Panc1 (cell line): ENCODE data around the gene EXT2. TPM values are rescaled to one million over a fixed set of nuclear protein-coding genes. Genes with fewer than 3 reads are reported as not detected.

Source experiments
- ATAC-seq: fragments of 200-7000 bp; cut with Tn5 transposase; 2 replicates; pipeline ENCODE4 v1.9.1; 2020; ENCODE audit warnings: mild to moderate bottlenecking, moderate library complexity
- BruUV-seq: library from RNA; stranded (reverse); fragments of 400-500 nt; replicated peaks from 2 replicates; lab custom pipeline; 2021; lab: Mats Ljungman, UMichigan
- CTCF ChIA-PET: fragments of 300-600 bp; sonication (Branson Sonifier 250); formaldehyde crosslinking; loops from one replicate; lab custom pipeline; 2022; ENCODE audit warnings: antibody characterized with exemption; lab: Charles Lee
- POLR2A ChIA-PET: fragments of 300-600 bp; sonication (Branson Sonifier 250); formaldehyde crosslinking; loops from one replicate; lab custom pipeline; 2022; ENCODE audit warnings: antibody characterized with exemption; lab: Charles Lee
- DNase-seq: peaks from one replicate; pipeline ENCODE4 v3.0.0-alpha.2; 2010; ENCODE audit warnings: low read depth, low spot score
- H3K27ac ChIP-seq: 2 replicates; pipeline ENCODE4 v1.5.1; 2011; ENCODE audit warnings: mild to moderate bottlenecking, low read length, inconsistent platforms
- H3K27me3 ChIP-seq: fragments of 200-500 bp; sonication (Bioruptor generic); 2 replicates; pipeline ENCODE4 v1.6.0; 2014; ENCODE audit warnings: low read length, inconsistent platforms; ENCODE audit not compliant: control insufficient read depth, insufficient read depth
- H3K36me3 ChIP-seq: fragments of 200-500 bp; sonication (Bioruptor generic); 2 replicates; pipeline ENCODE4 v1.5.1; 2014; ENCODE audit warnings: inconsistent platforms, mild to moderate bottlenecking, low read length, moderate library complexity; ENCODE audit not compliant: control insufficient read depth, insufficient read depth
- H3K4me1 ChIP-seq: 2 replicates; pipeline ENCODE4 v1.5.1; 2011; ENCODE audit warnings: inconsistent platforms, mild to moderate bottlenecking, low read length, moderate library complexity; ENCODE audit not compliant: control insufficient read depth, insufficient read depth
- H3K4me3 ChIP-seq, 2 experiments: 2 replicates each; pipeline ENCODE4 v1.5.1; 2011 to 2012; ENCODE audit warnings: low read depth in 2 of 2, low read length in 2 of 2, mild to moderate bottlenecking in 2 of 2, inconsistent platforms in 1 of 2, moderate library complexity in 1 of 2
- H3K9me3 ChIP-seq: fragments of 200-500 bp; sonication (Bioruptor generic); 2 replicates; pipeline ENCODE4 v1.5.1; 2014; ENCODE audit warnings: low read depth, mild to moderate bottlenecking, inconsistent platforms, low read length, moderate library complexity; ENCODE audit not compliant: control insufficient read depth, insufficient read depth
- CTCF ChIP-seq: fragments of 450-650 bp; IDR thresholded peaks from 2 replicates; pipeline ENCODE4 v1.5.1; 2017; ENCODE audit warnings: mild to moderate bottlenecking
- POLR2AphosphoS5 ChIP-seq: IDR thresholded peaks from 2 replicates; pipeline ENCODE4 v1.6.1; 2012; ENCODE audit warnings: mild to moderate bottlenecking, low read depth, low read length, moderate library complexity
- REST ChIP-seq, 2 experiments: IDR thresholded peaks; 2 replicates each; pipeline ENCODE4 v1.6.1; 2011 to 2012; ENCODE audit warnings: low read depth in 2 of 2, control low read depth in 1 of 2, low read length in 1 of 2, mild to moderate bottlenecking in 1 of 2, moderate library complexity in 1 of 2; ENCODE audit not compliant: insufficient read depth in 1 of 2
- SIN3A ChIP-seq: IDR thresholded peaks from 2 replicates; pipeline ENCODE4 v1.6.1; 2012; ENCODE audit warnings: low read depth, mild to moderate bottlenecking, low read length, moderate library complexity, borderline replicate concordance; ENCODE audit not compliant: insufficient read depth
- TCF7L2 ChIP-seq: IDR thresholded peaks from 2 replicates; pipeline ENCODE4 v1.6.1; 2011; ENCODE audit warnings: mild to moderate bottlenecking, low read depth, low read length, inconsistent platforms
- in situ Hi-C: cut with HindIII; loops from 2 replicates; pipeline ENCODE4 v1.10.0; 2016; ENCODE audit warnings: low sequenced_read_pairs, low pct_unique_long_range_greater_than_20kb
- intact Hi-C: fragments of 100-400 bp; cut with micrococcal nuclease; formaldehyde crosslinking; loops from one replicate; pipeline ENCODE4 v1.10.0; 2022; ENCODE audit not compliant: unreplicated experiment
- total RNA-seq: library from RNA; stranded (reverse); gene quantifications from one replicate; pipeline ENCODE4 v1.2.1, GENCODE V29; 2021; ENCODE audit not compliant: unreplicated experiment

Gene EXT2
- total RNA-seq, 1 experiment from 2014 or later, result 57.5 TPM

GRCh38 chr11:44286911-44287310 is 191.4 kb downstream of the EXT2 start:
- in situ Hi-C loops, result no loop called here

GRCh38 chr11:44288133-44288526 is 192.7 kb downstream of the EXT2 start:
- no peak overlapping the region for H3K4me3 ChIP-seq
- POLR2A ChIA-PET, result no interaction called here
- in situ Hi-C loops (no loop called here), intact Hi-C loops (loop anchor here (10.0 kb wide), 1 partner anchor 153 kb away; no protein-coding TSS in a partner anchor)
- DNase-seq, result no peak
- no peak for TF ChIP-seq SIN3A
- TF ChIP-seq CTCF, result no peak
- TF ChIP-seq REST (IDR thresholded peaks at IDR 0.05; ENCODE audit: insufficient read depth in 1 of 2, low read depth in 2 of 2, low read length in 1 of 2), result no peak
- TF ChIP-seq POLR2AphosphoS5, result no peak
- no peak for TF ChIP-seq TCF7L2
- CTCF ChIA-PET, result no interaction called here
- H3K4me1 ChIP-seq, result peaks cover 4% of the 10 kb centered on the region
- no peaks in the 10 kb centered on the region for H3K9me3 ChIP-seq
- no peak overlapping the region for H3K27ac ChIP-seq
- BruUV-seq, result no TSS peak
- H3K36me3 ChIP-seq, result no peaks in the 10 kb centered on the region
- no peaks in the 10 kb centered on the region for H3K27me3 ChIP-seq
- ATAC-seq, result no peak

More at GRCh38 chr11:44286911-44287310, 191.4 kb downstream of the EXT2 start:
- ChIA-PET CTCF (no interaction called here), POLR2A (no interaction called here)
- Histone ChIP-seq H3K9me3 (no peaks in the 10 kb centered on the region), H3K27me3 (no peaks in the 10 kb centered on the region), H3K27ac (no peak overlapping the region), H3K4me1 (peaks cover 4% of the 10 kb centered on the region), H3K4me3 (no peak overlapping the region), H3K36me3 (no peaks in the 10 kb centered on the region)
- no peak for DNase-seq
- no TSS peak for BruUV-seq
- intact Hi-C loops, result loop anchor here (2.0 to 10.0 kb wide), 2 partner anchors 152 to 252 kb away; no protein-coding TSS in a partner anchor
- no peak for TF ChIP-seq TCF7L2
- TF ChIP-seq POLR2AphosphoS5, result no peak
- no peak for TF ChIP-seq SIN3A
- ATAC-seq, result no peak

GRCh38 chr11:44290208-44290607 is 194.7 kb downstream of the EXT2 start:
- CTCF ChIA-PET, result no interaction called here
- POLR2A ChIA-PET, result no interaction called here
- H3K27ac ChIP-seq, result no peak overlapping the region

More at GRCh38 chr11:44290208-44290607, 194.7 kb downstream of the EXT2 start:
- H3K4me1 ChIP-seq, result peaks cover 4% of the 10 kb centered on the region
- ATAC-seq, result no peak; the same call in 1 of the 2 replicates
- no peak for DNase-seq
- no peaks in the 10 kb centered on the region for H3K27me3 ChIP-seq
- H3K4me3 ChIP-seq, result no peak overlapping the region
- no peaks in the 10 kb centered on the region for H3K36me3 ChIP-seq
- H3K9me3 ChIP-seq, result no peaks in the 10 kb centered on the region
- intact Hi-C loops, result no loop called here
- in situ Hi-C loops, result no loop called here
- BruUV-seq, result no TSS peak
- TF ChIP-seq SIN3A, result no peak
- TF ChIP-seq CTCF, result no peak
- no peak for TF ChIP-seq REST (IDR thresholded peaks at IDR 0.05; ENCODE audit: insufficient read depth in 1 of 2, low read depth in 2 of 2, low read length in 1 of 2)
- TF ChIP-seq TCF7L2, result no peak
- TF ChIP-seq POLR2AphosphoS5, result no peak
